Vagina (tissue), 2 donors: Measurements from ENCODE around the gene CUX1.

Experiments used
- CTCF ChIP-seq, 3 experiments: fragments of 450-650 bp in 2 of 3; fragments of 200-600 bp in 1 of 3; sonication (generic) in 1 of 3; IDR thresholded peaks; one replicate each; pipeline ENCODE4 v1.5.1; 2017 to 2019; ENCODE audit warnings: antibody characterized with exemption in 3 of 3, mild to moderate bottlenecking in 2 of 3, moderate library complexity in 2 of 3
- POLR2A ChIP-seq, 2 donors: fragments of 450-650 bp; IDR thresholded peaks; one replicate each; pipeline ENCODE4 v1.6.1; 2017; ENCODE audit warnings: antibody characterized with exemption in 2 of 2, mild to moderate bottlenecking in 2 of 2, moderate library complexity in 2 of 2
- POLR2AphosphoS5 ChIP-seq, 2 donors: sonication (generic); formaldehyde crosslinking; IDR thresholded peaks; one replicate each; pipeline ENCODE4 v1.9.0; 2017; ENCODE audit warnings: antibody characterized with exemption in 2 of 2, mild to moderate bottlenecking in 2 of 2, low read depth in 1 of 2; ENCODE audit not compliant: insufficient read depth in 1 of 2

- TF ChIP-seq POLR2A (IDR thresholded peaks at IDR 0.05): no peak
- TF ChIP-seq CTCF (IDR thresholded peaks at IDR 0.05): no peak
- no peak for TF ChIP-seq POLR2AphosphoS5 (IDR thresholded peaks at IDR 0.05; ENCODE audit: insufficient read depth in 1 of 2, low read depth in 1 of 2)
Measured at GRCh38 chr7:102044641-102044983, 227.2 kb downstream of the CUX1 start.
